ENCODE data around the gene SLC7A6.

Gene SLC7A6

DNA sequence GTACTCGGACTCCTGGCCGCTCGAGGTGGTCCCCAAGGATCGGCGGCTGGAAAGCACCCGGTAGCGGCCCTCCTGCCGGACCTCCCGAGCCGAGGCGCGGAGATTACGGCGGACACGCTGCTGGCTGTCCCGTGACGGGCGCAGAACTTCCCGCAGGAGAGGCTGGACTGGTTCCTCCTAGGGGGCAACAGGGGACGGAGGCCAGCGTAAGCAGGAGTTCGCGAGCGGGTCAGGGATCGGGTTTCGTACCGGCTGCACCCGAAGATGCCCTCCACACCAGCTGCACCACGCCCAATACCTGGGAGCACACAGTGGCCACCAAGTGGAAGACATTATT is 46.1 kb downstream of the SLC7A6 start:
- DNase-seq: peak in 3 of 4 experiments; percentile 61 to 75 (median 71)

DNA sequence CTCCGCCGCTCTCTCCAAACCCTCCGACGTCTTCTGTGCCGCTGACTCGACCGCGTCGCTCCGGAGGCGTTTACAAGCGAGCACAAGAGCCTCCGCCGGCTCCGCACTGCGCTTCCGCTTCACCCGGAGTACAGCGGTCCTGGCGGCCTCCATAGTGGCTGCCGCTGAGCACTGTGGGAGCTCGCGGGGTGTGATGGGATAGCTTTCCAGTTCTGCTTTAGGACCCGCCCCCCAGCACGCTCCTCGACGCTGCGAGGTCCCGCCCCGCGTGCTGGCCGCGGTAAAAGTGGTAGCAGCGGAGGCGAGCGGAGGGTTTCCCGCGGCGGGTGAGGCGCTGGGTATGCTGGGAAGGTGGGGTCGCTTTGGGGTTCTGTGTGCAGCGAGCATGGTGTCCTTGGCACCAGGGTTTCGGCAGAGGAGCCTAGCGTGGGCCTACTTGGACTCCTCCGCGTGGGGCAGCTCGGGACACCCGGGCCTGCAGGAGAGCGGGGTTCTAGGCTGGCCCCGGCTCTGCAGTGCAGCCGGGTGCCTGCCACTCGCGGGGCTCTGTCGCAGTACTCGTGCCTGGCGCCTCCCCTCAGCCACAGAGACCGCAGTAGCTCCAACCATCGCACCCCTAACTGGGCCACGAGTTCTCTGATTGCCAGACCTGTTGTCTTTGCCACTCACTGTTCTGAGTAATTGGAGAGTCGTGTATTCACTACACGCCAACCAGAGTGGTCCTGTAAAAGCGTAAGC is 46.6 kb downstream of the SLC7A6 start, which contains the start of the genes PRMT7 and SLC7A6OS:
Gene PRMT7, plus strand, starts transcription at position 246 of the 738 bp plus-strand sequence. CDS start 4,961 bp downstream, outside the sequence.
Gene SLC7A6OS, minus strand, starts transcription at position 173 of the 738 bp plus-strand sequence. Its CDS starts 20 bp downstream, at position 153.
- peak; percentile 95 to 97 (median 96) for DNase-seq

DNA sequence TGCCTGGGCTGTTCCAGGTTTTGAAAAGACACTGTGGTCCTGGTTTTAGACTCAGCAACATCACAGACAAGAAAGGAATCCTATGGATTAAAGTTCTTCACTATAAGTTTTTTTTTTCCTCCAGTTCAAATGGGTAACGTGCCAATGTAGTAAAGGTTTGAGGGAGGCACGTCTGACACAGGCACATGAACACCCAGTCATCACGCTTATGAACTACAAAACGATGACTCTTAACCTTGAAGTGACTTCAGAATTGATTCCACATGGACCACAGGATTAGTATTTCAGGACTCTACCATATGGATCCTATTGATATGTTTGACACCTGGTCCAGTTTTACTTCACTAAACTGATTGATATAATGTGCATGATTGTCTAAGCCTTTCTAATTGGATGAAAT is 48.8 kb downstream of the SLC7A6 start:
- no peak for DNase-seq

DNA sequence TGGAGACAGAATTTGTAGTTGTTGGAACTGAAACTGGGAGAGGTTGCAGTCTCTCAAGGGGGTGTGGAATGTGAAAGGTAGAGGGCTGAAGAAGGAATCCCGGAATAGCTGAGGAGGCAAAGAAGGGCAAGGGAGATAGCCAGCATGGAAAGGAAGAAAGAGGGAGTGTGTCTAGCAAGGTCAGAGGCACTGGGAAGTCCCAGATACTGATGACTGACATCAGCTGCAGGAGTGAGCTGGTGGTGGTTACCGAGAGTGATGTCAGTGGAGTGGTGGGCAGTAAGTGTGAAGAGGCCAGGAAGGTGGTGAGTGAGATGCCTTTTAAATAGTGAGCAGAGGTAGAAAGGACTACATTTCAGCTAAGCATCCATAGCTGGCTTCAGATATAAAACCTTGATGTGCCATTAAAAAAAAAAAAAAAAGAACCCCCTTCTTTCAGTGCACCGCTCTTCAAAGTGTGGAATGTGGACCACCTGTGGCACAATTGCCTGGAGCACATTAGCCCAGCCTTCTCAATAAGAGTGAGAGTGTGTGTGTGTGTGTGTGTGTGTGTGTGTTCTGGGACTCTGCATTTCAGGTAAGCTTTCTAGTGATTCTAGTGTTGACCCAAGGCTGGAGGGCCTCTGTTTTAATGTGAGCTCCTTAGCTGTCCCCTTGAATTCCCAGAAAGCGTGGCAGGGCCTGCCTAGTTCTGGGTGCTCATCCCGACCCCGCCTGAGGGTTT is 55.0 kb downstream of the SLC7A6 start:
- DNase-seq: no peak

DNA sequence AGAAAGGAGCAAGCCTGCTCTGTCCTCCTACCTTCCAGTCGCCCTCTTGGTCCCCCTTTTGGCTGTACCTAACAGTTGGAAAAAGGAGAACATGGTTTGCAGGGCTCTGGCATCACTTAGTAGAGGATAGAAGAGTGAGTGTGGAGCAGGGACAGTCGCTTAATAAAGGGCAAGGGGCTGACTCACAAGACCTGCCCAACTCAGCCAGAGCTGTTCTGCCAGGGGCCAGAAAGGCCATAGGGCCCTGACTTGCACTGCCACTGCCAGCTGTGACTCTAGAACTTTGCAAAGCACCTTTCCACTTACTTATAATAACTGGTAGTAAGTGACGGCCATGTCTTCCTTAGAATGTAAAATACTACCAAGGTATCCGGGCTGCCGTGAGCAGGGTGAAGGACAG is 60.0 kb downstream of the SLC7A6 start:
- DNase-seq: no peak

DNA sequence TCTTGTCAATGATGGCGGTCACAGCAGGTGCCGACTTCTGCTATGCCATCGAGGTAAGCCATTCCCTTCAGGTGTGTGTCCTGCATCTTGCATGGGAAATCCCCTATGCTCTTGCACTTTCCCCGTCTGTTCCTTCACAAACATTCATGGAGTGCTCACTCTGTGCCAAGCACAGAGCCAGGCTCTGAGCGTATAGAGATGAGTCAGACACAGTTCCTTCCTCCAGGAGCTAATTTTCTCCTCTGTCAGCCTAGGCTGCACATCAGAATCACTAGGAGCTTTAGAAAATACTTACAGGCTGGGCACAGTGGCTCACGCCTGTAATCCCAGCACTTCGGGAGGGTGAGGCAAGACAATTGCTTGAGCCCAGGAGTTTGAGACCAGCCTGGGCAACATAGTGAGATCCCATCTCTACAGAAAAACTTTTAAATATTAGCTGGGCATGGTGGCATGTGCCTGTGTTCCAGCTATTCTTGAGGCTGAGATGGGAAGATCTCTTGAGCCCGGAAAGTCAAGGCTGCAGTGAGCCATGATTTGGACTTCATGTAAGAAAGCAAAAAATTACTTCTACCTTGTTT is 60.5 kb downstream of the SLC7A6 start:
- DNase-seq: no peak

DNA sequence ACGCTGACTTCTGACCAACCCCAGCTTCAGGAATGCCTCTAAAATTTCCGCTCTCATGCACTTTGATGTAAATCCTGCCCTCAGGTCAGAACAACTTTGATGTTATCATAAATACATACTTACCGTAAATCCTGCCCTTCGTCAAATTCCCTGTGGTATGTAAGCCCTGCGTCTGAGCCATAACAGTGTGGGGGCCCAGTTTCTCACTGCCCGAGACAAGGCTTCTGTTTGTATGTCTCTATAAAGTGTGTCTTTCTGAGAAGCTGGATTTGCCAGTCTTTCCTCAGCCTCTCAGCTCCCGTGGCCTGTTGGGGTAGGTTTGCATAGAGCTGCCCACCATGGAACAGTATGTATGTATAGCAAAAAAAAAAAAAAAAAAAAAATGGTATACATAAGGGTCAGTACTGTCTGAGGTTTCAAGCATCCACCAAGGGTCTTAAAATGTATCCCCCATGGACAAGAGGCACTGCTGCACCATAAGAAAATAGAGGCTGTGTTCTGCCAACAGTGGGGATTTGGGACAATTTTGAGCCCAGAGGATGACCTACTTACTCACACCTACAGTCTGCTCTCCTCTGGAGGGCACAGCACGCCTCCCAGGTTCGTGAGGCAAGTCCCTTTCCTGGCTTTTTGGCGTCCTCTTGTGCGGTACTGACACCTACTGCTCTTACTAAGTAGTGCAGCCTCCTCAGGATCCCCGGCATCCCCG is 64.0 kb downstream of the SLC7A6 start:
- peak; percentile 86 to 89 (median 87) for DNase-seq

DNA sequence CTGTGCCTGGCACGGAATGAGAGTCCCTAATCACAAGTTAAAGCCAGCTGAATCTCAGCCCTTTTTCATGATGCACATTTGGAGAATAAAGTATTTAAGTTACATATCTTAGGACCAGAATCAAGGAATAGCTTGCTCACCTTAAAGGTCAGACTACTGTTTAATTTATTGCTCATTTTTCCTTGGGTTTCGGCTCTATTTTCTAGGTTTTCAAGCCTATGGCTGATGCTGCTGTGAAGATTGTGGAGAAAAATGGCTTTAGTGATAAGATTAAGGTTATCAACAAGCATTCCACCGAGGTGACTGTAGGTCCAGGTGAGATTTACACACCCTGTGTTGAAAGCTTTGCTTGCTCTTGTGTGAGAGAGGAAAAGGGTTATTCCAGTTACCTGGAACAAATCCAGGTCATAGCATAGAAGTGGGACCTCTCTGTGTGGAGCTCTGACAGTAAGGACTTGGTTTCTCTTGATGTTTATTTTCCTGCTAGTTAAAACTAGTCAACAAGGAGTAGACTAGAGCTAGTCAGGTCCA is 64.6 kb downstream of the SLC7A6 start:
- DNase-seq: no peak

DNA sequence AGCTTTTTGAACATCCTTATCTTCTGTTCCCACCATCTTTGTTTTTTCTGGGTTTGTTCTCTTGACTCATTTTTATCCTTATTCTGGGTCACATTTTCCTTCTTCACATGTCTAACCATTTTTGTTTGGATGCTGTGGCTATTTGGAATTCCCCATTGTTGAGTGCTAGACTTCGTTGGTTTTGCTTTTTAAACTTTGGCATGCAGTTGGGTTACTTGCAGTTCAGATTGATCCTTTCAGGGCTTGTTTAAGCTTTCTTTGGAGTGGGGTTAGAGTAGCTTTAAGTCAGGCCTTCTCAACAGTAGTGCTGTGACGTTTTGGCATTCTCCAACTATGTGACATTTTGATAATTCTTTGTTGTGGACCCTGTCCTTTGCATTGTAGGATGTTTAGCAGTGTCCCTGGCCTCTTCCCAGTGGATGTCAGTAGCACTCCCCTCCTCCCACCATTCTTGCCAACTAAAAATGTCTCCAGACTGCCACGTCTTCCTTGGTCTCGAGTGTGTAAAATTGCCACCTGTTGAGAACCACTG is 67.6 kb downstream of the SLC7A6 start:
- no peak for DNase-seq

DNA sequence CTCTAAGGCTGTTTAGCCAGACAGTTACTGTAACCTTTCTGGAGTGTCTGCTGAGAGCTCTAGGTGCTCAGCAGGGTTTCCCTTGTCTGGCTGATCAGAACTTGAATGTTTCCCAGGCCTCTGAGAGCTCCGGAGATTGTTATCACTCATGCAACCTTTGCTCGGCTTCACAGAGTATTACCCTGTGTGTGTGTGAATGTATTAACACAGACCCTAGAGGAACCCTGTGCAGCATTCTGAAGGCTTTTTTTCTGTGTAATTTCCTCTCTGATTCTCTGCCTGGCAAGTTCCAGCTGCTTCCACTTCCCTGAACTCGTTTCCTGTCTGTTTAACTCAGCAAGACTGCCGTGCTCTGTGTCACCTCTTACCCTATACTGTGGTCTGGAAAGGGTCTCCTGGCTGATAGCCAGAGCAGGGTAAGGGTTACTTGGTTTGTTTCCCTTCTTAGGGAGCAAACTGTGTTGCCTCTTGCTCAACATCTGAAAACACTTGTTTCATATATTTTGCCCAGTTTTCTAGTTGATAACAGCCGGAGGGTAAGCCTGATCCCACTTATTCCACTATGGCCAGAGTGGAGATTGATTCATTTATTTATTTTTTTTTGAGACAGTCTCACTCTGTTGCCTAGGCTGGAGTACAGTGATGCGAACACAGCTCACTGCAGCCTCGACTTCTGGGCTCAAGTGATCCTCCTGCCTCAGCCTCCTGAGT is 68.2 kb downstream of the SLC7A6 start:
- DNase-seq: peak; percentile 77 to 88 (median 82)

DNA sequence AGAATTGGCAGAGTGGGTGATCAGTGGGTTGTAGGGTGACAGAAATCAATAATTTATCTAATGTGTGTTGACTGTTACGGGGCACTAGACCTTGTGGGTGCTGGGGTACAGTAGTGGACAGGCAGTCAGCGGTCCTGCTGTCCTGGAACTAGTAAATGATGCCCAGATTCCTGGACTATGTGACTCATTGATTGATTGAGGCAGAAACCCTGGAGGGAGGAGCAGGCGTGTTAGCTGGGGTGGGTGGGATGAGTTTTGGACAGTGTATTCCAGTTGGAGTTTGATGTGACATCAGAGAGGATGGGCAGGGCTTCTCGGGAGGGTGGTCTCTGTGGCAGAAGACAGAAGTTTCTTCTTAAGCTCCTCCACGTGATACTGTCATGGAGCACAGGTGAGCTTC is 70.8 kb downstream of the SLC7A6 start:
- DNase-seq: no peak

DNA sequence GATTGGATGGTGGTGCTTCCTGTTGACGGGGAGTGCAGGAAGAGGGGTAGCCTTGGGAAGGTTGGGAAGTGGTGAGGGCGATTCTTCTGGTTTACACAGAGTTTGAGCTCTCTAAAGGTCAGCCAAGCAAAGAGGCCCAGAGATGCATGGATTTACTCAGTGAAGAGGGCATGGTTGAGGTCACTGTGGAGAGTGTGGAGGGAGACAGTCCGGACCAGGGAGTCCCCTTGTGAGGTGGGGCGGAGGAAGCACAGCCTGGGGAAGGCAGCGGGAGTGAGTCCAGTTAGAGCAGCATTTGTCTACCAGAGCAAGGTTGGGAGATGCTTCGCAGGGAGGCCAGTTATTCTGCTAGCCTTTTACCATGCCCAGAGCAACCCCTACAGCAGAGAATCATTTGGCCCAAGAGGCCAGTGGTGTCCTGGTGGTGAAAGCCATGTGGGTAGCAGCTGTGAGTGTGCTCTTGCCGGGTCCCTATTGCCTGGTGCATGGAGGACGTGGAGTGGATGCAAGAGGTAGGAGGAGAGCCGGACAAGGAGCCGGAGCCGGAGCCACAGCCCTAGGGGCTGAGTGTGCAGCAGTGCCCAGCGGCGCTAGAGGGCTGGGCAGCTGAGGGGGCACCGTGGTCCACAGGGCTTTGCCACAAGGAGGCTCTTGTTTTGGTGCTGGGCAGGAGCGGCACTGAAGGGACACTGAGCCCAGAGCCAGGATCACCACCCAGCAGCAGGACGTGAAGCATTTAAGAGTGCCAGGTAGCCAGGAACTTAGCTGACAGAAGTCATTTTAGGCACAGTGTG is 74.2 kb downstream of the SLC7A6 start:
- DNase-seq: no peak

DNA sequence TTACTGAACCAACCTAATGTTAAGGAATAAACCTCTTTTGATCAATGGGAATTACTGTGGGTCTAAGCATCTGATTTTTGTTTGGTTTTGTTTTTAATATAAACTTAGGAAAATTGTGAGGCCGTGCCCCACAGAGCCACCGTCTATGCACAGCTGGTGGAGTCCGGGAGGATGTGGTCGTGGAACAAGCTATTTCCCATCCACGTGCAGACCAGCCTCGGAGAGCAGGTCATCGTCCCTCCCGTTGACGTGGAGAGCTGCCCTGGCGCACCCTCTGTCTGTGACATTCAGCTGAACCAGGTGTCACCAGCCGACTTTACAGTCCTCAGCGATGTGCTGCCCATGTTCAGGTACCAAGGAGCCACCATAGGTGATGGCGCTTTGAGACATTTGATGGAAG is 74.9 kb downstream of the SLC7A6 start:
- no peak for DNase-seq

DNA sequence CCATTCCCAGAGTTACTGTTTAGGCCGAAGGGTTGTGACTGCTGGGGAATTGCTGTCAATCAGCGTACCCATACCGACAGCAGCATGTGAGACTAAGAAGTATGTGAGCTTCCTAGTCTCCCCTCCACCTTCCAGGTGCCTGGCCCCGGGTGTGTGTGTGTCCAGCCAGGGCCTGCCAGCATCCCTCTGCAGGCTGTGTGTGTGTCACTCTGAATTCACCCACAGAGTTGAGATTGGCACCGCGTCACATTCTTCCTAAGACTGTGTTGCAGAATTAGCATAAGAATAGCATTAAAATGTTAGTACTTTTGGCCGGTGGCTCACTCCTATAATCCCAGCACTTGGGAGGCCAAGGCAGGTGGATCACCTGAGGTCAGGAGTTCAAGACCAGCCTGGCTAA is 78.3 kb downstream of the SLC7A6 start:
- DNase-seq: no peak

DNA sequence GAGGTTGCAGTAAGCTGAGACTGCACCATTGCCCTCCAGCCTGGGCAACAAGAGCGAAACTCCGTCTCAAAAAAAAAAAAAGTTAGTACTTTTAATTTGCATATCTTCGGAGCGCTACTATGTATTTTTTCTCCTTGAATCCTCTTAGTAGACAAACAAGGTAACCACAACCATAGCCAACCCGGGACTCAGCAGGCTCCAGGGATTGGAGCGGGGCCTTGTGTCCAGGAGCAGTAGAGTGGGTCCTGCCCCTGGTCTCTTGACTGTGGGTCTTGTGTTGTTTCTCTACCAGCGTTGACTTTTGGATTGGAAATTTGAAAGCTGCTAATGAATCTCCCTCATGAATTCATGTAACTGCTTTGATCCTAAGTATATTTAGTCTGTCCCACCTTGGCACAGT is 78.8 kb downstream of the SLC7A6 start:
- DNase-seq: no peak

DNA sequence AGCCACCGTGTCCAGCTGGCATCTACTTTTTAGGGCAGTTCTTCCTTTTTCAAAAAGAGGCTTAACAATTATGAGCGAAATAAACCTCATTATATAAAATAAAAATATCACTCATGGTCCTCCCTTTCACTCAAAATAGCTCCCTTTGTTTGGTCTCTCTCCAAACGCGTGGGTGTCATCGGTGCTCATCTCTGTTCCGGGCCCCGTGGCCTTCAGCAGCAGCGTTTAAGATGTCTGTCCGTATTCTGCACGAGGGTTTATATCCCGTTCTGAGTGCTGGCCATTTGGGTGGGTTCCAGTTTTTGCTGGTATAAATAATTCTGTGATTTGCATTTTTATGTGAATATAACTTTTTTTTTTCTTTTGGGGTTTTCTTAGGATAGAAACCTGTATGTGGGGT is 79.9 kb downstream of the SLC7A6 start:
- no peak for DNase-seq

DNA sequence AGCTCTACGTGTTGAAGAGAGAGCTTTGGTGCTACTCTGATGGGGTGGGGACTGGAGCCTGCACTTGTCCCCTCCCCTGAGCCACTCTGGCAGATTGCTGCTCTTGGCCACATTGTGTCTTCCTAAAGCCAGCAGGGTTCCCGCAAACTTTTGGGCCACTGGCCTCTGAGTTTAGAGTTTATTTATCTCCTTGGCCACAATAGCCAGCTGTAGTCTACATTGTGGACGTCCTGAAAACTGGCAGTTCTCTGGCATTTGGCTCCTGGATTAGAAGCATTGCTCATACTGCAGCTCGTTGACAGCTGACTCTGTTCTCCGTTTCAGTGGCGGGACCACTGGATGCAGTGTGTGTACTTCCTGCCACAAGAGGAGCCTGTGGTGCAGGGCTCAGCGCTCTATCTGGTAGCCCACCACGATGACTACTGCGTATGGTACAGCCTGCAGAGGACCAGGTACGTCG is 81.1 kb downstream of the SLC7A6 start:
- DNase-seq: no peak

DNA sequence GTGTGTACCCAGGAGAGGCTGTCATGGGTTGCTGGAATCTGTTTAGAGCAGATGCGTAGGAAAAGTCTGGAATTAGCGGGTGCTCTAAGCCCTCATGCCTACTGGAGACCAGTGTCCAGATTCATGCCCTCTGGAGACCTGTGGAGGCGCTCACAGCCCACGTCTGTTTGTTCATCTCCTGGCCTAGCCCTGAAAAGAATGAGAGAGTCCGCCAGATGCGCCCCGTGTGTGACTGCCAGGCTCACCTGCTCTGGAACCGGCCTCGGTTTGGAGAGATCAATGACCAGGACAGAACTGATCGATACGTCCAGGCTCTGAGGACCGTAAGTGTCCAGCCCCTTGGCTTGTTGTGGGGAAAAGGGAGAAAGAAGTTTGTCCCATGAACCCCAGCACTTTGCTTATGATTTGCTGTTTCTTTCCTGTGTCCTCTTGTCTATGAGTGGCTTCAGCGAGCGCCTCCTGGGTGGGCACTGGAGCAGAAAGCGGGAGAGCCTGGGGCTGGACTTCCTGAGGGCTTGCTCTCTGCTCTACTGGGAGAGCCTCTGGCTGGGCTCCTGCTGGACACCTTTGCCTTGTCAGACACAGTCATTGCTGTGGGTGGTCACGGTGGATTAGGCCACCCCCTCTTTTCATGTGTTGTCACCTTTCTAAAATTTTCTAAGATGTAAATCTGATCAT is 81.8 kb downstream of the SLC7A6 start:
- DNase-seq: no peak

DNA sequence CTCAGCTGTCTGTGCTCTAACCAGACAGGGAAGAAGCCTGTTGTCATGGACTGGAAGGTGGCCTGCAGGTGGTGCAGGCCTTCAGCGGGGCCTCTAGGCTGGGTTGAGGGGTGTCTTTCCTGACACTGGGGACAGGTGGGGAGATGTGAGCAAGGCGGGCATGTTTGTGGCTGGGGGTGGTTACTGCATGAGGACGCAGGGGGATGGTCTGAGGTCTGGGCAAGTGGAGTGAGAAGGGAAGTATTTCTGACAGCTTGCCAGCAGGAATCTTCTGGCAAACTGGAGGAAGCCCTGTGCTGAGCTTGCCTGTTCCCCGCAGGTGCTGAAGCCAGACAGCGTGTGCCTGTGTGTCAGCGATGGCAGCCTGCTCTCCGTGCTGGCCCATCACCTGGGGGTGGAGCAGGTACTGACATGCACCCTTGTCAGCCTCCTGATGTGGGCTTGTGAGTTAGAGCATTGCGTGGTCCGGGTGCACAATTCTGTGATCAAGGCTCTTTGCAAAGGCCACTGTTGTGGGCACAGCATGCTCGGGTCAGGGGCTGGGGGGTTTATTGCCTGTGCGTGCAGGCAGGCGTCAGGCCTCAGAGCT is 82.7 kb downstream of the SLC7A6 start:
- DNase-seq: no peak

DNA sequence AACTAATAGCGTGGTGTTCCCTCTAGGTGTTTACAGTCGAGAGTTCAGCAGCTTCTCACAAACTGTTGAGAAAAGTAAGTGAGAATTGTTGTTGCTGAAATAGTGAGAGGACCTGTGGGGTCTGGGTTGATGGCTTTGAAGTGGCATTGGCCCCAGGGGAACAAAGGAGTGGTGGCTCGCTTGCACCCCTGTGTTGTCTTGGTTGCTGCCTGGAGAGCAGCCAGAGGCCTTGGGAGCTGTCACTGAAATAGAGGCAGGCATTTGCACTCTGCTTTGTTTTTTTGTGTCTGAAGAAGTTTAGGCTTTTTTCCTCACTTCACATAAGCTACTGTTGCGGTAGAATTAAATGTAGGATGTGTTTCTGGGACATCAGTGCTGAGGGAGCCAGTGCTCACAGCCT is 83.3 kb downstream of the SLC7A6 start:
- DNase-seq: no peak
